HEK293T (cell line): ENCODE data around the gene E4F1.

Source experiments
- BHLHE40 ChIP-seq: fragments of 450-650 bp; IDR thresholded peaks from 2 replicates; pipeline ENCODE4 v1.6.1; 2016; ENCODE audit warnings: mild to moderate bottlenecking, moderate library complexity, borderline replicate concordance
- FOXA1 ChIP-seq: fragments of 450-650 bp; IDR thresholded peaks from 2 replicates; pipeline ENCODE4 v1.6.1; 2016; ENCODE audit warnings: mild to moderate bottlenecking

DNA sequence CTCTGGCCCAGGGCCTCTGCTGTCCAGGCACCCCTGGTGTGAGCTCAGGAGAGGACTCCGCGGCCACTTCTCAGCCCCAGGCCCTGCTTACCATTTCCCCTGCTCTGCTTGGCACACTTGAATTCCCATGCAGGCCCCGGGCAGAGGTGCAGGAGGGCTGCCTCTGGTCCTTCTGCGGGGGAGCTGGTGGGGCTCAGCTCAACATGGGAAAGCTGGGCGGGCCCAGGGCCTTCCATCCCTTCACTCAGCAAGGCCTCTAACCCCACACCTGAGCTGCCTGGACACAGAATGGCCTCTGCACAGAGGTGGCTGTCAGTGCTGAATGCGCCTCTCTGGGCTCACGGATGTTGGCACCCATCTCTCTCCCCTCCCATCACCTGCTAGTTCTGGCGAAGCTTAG, 57.1 kb downstream of the E4F1 start:
- TF ChIP-seq FOXA1 (no peak), BHLHE40 (no peak)
